ENCODE results near the gene PARVA.

DNA sequence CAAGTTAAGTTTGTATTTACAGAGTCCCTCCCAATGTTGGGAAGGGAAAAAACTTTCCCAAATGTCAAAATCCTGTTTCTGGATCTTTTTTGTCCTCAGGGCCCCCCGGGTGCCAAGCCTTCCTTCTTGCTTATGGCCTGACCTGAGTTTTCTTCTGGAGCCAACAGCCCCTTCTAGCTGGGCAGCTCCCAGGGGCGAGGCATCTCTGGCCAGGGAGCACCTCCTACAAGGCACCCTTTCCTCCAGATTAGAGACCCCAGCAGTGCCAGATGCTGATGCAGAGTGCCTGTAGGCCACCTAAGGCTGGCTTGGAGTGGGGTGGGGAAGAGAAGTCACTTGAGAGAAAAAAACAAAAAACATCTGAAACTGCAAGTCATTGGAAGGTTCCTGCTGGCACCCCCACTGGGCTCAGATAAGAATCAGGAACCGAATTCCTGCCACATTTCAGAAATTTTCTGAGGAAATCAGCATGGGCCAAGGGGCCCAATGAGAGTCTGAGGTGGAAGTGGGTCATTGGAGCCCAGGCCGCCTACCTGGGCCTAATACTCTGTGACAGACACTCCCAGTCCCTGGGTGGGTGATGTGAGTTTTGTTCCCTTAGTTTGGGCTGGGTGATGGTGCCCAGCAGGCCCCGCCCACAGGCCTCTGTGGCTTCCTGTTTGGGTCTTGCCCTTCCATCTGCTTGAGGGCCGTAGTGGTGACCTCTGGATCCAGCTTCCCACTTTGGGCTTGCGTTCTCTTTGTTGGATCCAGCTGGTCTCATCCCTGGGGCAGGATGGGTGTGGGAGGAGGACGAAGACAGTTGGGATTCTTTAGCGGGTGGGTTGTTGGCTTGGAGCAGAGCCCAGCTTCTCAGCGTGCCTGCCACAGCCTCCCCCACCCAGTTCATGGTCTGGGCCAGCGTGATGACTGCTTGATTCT, 40.6 kb downstream of the PARVA start:
- TF ChIP-seq, protein P1, sequence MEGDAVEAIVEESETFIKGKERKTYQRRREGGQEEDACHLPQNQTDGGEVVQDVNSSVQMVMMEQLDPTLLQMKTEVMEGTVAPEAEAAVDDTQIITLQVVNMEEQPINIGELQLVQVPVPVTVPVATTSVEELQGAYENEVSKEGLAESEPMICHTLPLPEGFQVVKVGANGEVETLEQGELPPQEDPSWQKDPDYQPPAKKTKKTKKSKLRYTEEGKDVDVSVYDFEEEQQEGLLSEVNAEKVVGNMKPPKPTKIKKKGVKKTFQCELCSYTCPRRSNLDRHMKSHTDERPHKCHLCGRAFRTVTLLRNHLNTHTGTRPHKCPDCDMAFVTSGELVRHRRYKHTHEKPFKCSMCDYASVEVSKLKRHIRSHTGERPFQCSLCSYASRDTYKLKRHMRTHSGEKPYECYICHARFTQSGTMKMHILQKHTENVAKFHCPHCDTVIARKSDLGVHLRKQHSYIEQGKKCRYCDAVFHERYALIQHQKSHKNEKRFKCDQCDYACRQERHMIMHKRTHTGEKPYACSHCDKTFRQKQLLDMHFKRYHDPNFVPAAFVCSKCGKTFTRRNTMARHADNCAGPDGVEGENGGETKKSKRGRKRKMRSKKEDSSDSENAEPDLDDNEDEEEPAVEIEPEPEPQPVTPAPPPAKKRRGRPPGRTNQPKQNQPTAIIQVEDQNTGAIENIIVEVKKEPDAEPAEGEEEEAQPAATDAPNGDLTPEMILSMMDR (IDR thresholded peaks at IDR 0.05) = no peak
- no peak for TF ChIP-seq POLR2A (IDR thresholded peaks at IDR 0.05)
